ENCODE data around the gene ADORA1. TPM values are rescaled to one million over a fixed set of nuclear protein-coding genes. Genes with fewer than 3 reads are reported as not detected.
A peak's percentile ranks its signal among the peaks of the same experiment; 100 is the strongest.

ADORA1 gene
- polyA plus RNA-seq (2013, experiment 1 of 2; ENCODE audit: insufficient read length), result 0.51 TPM
- 1.0 TPM for polyA plus RNA-seq (2013, experiment 2 of 2; ENCODE audit: insufficient read length)

DNA sequence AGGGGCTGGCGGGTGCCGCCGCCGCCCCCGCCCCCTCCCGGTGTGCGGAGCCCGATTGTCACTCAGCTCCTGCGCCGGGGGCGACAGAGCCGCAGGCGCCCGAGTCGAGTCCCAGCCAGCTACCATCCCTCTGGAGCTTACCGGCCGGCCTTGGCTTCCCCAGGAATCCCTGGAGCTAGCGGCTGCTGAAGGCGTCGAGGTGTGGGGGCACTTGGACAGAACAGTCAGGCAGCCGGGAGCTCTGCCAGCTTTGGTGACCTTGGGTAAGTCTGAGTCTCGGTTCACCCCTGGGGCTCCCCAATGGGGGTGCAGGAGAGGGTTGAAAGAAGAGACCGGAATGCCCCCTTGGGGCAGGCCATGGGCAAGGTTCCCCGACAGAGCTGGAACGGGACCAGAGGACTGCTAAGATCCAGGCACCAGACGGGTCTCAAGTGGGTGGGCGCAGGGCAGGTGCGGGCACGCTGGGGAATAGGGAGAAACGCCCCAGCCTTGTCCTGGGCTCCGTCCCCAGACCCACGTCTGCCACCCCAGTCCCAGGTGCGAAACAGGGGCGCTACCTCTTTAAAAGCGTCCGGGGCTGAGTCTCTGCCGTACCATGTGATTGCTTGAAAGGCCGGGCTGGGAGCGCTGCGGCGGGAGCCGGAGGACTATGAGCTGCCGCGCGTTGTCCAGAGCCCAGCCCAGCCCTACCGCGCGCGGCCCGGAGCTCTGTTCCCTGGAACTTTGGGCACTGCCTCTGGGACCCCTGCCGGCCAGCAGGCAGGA lies at the start of gene ADORA1:
Gene ADORA1, plus strand, starts transcription at position 61 of the 765 bp plus-strand sequence. CDS start 1,116 bp downstream, outside the sequence.
- peak; percentile 37 for DNase-seq

DNA sequence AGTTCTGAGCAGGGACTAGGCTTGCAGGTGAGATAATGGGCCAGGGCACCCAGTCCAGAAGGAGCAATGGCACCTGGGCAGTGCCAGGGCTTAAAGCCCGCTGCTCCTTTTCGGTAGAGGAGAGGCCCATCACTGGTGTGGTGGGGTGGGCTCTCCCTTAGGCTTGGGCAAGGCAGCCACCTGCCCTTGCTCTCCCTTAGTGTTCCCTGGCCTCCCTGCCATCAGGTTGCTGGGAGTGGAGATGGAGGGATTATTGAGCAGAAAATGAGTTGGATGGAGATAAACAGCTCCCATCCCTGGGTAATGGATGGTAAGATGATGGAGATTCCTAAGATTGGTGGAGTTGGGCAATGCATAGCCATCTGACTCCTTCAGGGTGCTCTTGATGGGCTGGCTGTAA lies 49.6 kb upstream of the ADORA1 start:
- DNase-seq, result no peak

DNA sequence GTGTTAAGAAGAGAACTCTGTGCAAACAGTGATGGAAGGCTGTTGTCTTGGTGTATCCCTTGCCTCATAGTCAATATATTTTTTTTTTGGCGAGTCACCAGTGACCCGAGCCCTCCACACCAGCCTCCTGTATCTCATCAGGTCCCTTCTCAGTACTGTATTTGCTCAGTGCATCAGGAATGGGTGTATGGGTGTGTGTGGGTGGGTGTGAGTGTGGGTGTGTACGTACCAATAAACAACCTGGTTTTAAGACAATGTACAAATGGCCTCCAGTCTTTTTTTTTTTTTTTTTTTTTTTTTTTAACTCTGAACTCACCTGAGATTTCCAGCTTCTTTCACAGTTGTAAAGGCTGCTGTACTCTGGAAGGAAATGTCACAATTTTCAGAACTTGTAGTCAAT lies 49.0 kb upstream of the ADORA1 start:
- no peak for DNase-seq

DNA sequence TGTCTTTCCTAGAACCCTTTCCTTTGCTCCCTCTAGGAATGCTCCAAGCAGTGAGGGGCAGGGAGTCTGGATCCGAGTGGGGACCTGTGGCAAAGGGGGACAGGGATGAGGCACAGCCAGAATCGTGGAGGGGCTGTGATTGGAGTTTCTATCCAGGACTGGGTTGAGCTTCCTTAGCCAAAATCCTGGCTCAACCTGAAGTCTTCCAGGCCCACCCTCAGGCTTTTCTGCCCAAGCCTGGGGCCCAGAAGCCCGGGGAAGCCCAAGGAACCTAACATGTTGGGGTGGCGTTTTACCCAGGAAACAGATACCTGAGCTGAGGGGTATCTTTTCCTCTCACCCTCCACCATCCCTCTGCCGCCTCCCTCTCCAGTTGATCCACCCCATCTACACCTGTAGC lies 47.1 kb upstream of the ADORA1 start:
- DNase-seq, result no peak

DNA sequence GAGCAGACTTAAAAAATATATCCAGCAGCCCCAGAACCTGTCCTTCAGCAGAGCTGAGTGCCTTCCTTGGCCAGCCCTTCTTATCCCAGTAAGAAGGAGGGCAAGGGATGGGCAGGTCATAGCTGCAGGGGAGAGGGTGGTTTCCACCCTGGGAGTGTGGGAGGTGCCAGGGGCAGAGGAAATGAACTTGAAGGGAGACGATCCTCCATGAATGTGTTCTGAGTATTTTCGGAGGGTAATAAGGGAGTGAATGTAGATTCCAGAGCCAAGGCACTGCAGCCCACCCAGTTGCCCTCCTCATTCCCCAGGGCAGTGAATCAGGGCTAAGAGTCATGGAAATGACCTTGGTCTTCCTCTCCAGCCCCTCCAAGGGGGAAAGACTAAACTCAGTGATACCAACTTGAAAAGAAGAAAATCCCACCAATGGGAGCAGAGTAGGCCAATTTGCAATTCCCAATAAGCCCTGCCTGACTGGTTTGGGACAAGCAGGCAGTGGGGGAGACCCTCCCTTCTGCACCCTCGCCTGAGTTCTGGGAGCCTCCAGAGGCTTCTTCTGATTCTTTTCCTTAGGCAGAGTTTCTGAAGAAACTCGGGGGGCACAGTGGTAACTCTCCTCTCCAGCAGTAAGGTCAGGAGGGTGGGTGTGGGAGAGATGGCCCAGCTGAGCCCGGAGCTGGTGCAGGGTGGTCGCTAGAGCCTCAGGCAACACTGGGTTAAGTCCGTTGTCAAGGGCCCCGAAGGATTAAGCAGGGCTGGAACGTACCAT lies 45.9 kb upstream of the ADORA1 start:
- DNase-seq, result no peak

DNA sequence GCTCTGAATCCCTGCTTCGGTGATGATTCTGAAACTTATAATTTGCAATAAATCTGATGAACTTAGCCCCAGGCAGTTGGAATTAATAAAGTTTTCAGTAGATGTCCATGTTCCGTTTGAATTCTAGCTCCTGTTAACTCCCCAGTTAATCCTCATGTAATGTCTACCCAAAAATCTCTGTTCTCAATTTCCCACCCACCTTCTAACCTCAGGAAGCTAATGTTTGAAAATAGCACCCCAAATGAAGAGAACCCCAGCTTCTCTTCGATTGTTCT lies 45.4 kb upstream of the ADORA1 start:
- DNase-seq, result no peak

DNA sequence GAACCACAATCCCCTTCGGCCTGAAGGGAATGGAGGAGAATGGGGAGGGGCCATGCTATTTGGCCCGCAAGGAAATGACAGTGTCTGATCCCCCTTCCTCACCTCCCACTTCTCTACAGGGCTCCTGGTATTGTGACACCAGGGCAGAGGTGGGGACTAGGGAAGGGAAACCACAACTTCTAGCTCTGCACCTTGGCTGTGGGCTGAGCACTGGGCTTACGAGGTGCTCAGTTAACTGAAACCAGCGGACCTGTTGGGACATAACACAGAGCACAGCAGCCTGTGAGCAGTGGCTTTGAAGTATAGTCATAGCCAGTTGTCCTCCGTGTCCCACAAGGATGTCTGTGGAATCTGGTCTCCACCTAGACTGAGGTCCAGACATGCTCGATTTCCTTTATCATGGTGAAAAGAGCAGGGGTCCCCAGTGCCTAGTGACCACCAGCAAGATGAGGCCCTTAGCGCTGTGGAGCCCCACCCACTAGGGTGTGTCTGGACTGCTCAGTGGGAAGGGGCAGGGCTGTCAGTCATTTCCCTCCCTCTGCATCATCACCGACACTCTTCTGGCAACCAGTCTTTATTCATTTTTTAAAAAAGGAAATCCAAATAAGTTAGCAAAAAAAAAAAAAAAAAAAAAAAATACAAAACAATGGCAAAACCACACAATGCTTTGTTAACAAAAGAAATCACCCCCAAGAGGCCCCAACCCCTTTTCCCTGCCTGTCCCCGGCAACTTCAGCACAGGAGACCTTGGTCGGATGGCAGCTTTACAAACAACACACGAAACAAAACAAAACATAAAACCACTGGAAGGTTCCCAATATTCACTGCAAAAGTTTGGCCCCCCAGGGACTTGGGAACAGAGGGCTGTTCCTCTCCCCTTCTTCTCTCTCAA lies 44.7 kb upstream of the ADORA1 start:
- no peak for DNase-seq

DNA sequence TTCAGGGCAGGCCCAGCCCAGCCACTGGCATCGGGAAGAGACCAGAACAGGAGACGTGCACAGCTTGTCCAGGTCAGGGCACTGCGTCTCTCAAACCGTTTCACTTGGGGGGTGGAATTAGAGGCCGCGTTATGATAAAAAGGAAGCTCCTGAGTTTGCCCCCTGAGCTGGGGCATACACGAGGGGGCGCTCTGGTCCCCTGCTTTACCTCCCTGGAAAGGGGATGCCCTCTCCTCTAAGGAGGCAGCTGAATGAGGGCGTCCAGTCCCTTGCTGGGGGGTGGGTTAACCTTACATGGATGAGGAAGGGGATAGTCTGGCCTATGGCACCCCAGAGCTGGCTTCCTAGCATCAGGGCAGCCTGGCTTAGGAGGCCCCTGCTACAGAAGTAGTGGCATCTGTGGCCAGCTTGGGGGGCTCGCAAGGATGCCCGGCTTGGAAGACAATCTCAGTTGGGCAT lies 44.0 kb upstream of the ADORA1 start:
- no peak for DNase-seq

DNA sequence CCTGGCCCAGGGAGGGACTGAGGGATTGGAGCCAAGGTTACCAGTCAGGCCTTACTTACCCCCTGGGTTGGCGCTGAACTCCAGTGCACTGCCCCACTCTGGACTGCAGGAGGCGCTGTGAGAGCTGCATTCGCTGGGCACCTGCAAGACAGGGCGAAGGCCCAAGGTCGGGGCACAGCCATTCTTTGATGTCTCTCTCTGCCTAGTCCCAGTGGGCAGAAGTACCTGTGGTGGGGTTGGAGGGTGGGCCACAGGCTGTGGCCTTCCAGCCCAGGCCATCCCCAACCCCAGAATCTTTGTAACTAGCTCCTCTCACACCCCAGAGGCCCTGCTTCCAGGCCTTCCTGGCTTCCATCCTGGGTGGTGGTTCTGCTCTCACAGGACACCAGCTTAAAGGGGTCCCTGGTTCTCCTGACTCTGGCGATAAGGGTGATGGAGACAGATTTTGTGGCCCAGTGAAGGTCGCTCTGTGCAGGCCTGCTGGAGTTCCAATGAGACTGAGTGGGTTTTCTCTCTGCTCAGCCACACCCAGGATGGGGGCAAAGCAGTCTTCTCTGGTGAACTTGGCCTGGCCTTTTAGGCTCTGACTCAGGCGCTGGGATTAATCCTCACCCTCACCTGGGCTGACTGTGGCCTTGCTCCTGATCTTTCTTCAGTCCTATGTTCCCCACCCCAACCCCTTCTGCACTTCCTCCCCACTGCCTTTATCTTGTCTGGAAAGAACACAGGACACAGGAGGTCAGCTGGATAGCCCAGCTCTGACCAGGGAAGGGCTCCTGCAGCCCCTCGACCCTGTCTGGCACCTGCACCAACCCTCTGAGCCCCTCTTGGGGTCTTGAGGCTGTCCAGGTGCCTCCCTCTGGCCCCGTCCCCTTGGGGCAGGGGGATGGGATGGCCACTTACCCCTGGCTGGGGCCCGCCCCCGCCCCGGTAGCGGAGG lies 42.7 kb upstream of the ADORA1 start:
- DNase-seq, result no peak

DNA sequence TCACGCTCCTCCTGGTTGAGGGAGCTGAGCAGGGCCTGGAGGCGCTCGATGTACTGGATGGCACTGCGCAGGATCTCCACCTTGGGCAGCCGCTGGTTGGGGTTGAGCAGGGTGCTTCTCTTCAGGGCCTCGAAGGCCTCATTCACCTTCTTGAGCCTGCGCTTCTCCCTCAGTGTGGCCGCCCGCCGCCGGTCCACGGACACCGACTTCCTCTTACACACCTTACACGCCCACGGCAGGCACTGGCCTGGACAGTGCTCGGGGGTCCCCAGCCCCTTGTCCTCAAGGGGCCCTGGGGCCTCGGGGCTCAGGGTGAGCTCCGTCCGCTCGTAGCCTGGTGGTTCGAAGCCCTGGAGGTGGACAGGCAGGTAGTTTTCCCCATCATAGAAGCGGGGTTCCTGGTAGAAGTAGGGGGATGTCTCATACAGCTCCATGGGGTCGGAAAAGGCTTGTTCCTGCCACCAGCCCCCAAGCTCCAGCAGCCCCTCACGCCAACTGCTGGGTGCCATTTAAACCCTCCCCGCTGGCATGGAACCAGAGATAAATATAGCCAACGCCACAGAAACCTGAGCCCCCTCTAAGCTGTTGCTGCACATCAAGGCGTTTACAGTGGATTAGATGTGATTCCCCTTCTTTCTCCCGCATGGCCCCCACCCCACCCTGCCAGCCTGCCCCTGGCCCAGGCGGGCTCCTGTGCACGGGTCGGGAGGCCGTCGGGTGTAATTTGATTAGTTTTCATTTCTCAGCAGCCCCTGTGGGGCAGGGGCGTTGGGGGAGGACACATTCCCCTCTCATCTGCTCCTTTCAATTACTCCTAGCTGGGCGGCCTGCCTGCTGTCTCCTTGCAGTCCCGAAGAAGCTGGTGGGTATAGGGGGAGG lies 41.8 kb upstream of the ADORA1 start, which contains the start of gene MYOG:
Gene MYOG, minus strand, starts transcription at position 485 of the 879 bp plus-strand sequence. Its CDS starts 51 bp downstream, at position 434.
- no peak for DNase-seq

DNA sequence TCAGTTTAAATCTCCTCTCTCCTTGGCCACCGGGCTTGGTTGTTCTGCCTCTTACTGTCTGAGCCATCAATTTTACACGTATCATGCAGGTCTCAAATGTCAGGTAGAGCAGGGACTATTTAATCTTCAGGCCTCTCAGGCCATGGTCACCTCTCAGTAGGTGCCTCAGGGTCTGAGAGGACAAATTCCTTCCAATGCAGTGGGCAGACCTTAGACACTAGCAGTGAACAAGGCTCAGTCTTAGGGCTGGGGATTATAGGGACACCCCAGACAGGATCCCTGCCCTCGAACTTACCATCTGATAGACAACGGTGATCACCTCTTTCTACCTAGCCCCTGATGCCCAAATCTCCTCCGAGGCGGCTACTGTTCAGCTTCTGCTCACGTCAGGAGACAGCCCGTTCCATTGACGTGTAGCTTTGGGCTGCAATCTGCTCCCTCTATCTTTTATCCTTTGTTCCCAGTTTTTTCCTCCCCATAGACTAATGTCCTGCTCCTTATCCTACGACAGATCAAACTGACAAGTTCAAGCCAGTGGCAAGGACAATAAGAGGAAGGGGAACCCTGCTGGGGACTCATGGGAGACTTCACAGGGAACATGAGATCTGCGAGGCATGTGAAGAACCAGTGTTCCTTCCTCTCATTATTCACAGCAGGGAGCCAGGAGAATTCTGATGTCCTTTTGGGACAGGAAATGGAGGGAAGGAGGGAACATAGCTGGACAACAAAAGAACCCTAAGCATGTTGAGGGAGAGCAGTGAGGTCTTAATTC lies 40.3 kb upstream of the ADORA1 start:
- DNase-seq, result no peak

DNA sequence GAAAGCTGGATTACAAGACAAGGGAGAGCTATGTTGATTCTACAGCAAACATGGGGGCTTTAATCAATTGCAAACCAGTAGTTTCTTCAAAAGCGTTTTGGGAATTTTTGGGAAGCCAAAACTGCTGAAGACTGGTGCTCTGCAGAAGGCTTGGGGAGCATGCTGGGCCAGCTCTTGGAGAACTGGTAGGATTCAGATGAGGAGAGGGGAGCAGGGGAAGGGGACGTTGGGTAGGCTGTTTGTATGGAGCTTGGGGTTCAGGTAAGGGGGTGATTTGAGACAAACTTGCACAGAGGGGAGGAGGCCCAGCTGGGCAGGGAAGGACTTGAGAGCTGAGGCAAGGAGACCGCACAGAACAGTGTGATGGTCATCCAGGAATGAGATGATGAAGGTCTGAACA lies 39.1 kb upstream of the ADORA1 start:
- no peak for DNase-seq

DNA sequence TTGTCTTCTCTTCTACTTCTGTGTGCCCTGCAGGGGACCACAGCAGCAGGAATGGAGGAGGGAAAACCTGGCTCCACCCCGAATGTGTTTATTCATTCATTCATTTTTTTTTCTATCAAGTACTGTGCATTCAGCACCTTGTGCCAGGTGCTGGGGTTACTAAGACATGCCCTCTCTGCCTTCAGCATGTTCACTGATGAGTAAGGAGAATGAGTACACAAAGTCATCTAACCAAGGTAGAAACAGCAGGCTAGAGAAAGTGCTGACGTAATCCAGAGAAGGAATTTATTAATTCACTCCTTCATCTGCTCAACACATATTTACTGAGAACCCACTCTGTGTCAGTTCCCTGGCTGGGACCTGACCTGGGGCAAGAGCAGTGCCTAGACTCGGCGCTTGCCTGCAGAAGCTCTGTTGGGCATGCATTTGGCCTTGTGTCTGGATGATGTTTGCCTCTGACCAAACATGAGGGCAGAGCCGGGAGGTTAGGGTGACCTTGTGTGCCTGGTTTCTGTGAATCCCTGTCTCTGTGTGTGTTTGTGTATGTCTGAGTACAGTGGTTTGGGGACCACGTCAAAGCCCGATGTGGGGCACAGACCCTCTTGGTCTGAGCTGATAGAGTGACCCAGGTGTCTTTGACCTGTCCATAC lies 38.4 kb upstream of the ADORA1 start:
- DNase-seq, result no peak

DNA sequence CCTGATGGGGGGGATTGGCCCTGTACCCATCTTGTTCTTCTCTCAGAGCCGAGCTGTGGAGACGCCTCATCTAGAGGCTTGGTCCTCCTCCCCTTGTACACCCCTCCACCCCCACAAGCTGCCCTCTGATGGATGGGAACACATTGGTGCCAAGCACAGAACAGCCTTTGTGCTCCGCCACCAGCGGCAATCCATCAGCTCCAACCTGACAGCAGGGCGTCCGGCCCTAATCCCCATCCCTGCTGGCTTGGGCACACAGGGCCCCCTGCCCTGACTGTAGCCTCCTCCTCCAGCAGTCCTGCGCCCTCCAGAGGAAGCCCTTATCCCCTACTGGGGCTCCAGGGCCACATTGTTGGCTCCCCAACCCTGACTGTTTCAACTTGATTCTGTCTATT lies 37.9 kb upstream of the ADORA1 start:
- no peak for DNase-seq

DNA sequence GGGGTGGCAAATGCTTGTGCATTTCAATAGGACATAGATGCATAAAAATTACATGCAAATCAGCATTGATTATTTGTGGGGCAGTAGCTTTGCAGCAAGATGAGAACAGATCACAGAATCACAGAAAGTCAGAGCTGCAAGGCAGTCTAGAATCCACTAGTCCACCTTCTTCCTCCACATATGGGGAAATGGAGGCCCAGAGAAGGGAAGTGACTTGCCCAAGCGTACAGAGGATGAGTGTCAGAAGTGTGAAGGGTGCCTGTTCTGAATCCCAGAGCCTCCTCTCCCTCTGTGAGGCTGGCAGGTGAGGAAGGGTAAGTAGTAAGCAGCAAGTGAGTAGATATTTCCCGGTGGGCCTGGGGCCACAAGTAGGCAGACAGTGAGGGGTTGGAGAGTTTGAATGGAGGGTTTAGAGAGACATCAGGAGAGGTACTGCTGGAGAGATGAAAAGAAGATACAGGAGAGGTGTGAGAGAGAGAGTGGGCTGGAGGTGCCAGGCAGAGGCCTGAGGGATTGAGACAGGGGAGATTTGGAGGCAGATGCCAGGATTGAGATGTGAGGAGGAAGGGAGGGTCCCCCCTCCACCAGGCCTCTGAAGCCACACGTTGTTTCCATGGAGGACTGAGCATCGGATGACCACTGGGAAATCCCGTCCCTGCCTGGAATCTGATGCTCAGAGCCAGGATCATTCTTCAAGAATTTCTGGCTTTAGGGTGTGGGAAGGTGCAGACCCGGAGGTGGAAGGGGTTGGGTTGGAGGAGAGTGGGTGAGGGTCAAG lies 36.9 kb upstream of the ADORA1 start:
- DNase-seq, result no peak

DNA sequence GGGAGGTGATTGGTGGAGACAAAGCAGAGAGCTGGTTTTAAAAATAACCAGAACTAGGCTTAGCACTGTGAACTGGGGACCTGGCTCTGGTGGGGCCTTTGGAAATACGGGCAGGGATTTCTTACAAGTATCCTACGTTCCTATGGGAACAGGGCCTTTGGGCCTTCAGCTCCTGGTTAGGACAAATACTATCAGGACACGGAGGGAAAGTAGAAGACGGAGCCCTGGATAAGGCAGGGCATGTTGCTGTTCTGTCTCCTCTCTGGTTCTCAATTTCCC lies 36.4 kb upstream of the ADORA1 start:
- no peak for DNase-seq

DNA sequence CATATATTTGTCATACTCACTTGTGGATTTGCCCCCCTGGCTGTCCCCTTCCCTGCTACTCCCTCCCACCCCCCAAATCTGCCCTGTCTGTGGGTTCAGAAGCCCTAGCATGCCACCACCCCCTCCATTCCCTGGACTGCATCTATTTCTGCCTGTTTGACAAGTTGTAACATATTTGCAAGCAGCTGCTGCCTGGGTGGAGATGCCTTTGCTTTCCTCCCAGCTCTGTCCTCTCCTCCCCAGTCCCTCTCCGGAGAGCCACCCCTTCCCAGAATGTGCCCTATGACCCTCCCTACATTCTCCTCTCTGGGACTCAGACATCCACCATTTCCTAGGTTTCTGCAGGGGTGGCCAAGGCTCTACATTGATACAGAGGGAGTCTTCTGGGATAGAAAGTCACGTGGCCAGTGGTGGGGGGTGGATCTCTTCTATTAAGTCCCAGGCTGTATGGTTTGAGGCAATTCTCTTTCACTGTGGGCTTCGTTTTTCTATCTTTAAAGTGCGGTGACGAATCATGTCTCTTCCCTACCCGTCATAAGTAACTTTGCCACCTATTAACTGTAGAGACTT lies 35.7 kb upstream of the ADORA1 start:
- DNase-seq, result no peak

DNA sequence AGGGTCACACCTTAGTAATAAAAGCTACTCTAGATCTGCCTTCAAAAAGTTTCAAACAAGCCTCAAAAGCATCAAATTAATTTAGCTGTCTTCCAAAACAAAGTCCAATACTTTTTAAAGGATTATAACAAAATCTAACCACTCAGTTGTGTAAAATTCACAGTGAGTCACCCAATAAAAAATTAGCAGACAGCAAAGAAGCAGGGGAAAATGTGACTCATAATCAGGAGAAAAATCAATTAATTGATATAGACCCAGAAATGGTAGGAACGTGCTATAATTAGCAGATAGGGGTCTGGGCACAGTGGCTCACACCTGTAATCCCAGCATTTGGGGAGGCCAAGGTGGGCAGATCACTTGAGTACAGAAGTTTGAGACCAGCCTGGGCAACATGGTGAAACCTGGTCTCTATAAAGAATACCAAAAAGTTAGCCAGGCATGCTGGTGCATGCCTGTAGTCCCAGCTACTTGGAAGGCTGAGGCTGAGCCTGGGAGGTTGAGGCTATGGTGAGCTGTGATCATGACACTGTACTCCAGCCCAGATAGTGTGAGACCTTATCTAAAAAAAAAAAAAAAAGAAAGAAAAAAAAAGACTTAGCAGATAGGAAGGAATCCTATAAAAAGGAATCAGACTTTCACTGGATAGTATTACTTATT lies 33.6 kb upstream of the ADORA1 start:
- DNase-seq, result no peak
